Measurements from ENCODE around the gene TMEM116. TPM values are rescaled to one million over a fixed set of nuclear protein-coding genes. Genes with fewer than 3 reads are reported as not detected.
"Not testable (repeated sequence)": the region's sequence is repeated elsewhere in the genome, so short reads cannot be mapped to it uniquely, and the experiment has no call there.

TMEM116 gene
- total RNA-seq, 2 experiments from 2014 or later, result 9.0 to 13.1 TPM

DNA sequence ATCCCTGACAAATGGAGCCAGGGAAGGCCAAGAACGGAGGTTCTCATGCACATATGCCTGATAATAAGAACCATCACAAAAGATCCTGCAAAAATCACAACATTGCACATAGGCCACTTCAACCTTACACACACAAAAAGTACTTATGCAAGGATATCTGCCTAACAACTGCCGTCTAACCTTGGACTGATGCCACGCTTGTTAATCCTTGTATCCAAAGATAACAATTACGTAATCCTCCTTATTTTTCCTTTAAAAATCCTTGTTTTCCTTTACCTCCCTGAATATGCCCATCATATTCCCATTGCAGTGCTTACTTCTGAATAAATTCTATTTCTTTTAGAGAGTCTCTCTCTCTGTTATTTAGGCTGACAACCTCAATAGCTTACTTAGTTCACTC lies 59.5 kb downstream of the TMEM116 start:
- BruUV-seq (replicated peaks), result no TSS peak
- TF ChIP-seq, protein P1, sequence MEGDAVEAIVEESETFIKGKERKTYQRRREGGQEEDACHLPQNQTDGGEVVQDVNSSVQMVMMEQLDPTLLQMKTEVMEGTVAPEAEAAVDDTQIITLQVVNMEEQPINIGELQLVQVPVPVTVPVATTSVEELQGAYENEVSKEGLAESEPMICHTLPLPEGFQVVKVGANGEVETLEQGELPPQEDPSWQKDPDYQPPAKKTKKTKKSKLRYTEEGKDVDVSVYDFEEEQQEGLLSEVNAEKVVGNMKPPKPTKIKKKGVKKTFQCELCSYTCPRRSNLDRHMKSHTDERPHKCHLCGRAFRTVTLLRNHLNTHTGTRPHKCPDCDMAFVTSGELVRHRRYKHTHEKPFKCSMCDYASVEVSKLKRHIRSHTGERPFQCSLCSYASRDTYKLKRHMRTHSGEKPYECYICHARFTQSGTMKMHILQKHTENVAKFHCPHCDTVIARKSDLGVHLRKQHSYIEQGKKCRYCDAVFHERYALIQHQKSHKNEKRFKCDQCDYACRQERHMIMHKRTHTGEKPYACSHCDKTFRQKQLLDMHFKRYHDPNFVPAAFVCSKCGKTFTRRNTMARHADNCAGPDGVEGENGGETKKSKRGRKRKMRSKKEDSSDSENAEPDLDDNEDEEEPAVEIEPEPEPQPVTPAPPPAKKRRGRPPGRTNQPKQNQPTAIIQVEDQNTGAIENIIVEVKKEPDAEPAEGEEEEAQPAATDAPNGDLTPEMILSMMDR (conservative IDR thresholded peaks at IDR 0.05; ENCODE audit: low read length), result no peak
- TF ChIP-seq EZH2phosphoT487 (IDR thresholded peaks at IDR 0.05; ENCODE audit: borderline replicate concordance, low read depth, low read length), result no peak
- intact Hi-C loops (cut with micrococcal nuclease; ENCODE audit: unreplicated experiment), result no loop called here

DNA sequence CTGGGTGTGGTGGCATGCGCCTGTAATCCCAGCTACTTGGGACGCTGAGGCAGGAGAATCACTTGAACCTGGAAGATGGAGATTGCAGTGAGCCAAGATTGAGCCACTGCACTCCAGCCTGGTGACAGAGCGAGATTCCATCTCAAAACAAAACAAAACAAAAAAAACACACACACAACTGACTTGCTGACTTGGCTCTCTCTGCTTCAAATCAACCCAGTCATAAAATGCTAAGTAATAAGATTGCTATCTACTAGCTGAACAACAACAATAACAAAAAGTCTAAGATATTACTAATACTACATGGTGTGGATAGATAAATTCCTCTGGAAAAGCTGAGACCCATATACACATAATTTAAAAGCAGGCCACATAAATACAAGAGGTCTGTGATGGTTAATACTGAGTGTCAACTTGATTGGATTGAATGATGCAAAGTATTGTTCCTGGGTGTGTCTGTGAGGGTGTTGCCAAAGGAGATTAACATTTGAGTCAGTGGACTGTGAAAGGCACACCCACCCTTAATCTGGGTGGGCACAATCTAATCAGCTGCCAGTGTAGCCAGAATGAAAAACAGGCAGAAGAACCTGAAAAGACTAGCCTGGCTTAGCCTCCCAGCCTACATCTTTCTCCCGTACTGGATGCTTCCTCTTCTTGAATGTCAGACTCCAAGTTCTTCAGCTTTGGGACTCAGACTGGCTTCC lies 60.7 kb downstream of the TMEM116 start:
- DNase-seq (ENCODE audit: low spot score); CTCF ChIA-PET (ENCODE audit: unreplicated experiment); H3K9me2 ChIP-seq (ENCODE audit: insufficient read depth, low read length); H3K4me2 ChIP-seq (ENCODE audit: low read length); H3K4me3 ChIP-seq (ENCODE audit: low read depth, low read length, poor library complexity, severe bottlenecking); intact Hi-C loops (cut with micrococcal nuclease; ENCODE audit: unreplicated experiment); BruUV-seq (replicated peaks); H3K36me3 ChIP-seq (ENCODE audit: insufficient read depth, low read length); H3K4me1 ChIP-seq (ENCODE audit: insufficient read depth, low read length, poor library complexity, severe bottlenecking); H3K27ac ChIP-seq (ENCODE audit: low read depth, low read length, poor library complexity, severe bottlenecking); H3K79me2 ChIP-seq (ENCODE audit: insufficient read depth, low read depth, low read length); H2AFZ ChIP-seq (ENCODE audit: low read length); H4K20me1 ChIP-seq (ENCODE audit: insufficient read depth, low read length): not testable (repeated sequence)
- POLR2A ChIA-PET, result interaction anchor here (0.5 kb wide), 1 partner anchor 157 kb away, joined by 3 read pairs; no protein-coding TSS in a partner anchor
- H3K9me3 ChIP-seq (ENCODE audit: low read length), result 0 out of 2 replicates have a peak, but pooled peaks cover 18% of the 10 kb centered on the region

More for the DNA sequence above, 59.5 kb downstream of the TMEM116 start:
- no peaks in the 10 kb centered on the region for H3K79me2 ChIP-seq (ENCODE audit: insufficient read depth, low read depth, low read length)
- no peak overlapping the region for H3K27ac ChIP-seq (ENCODE audit: low read depth, low read length, poor library complexity, severe bottlenecking)
- POLR2A ChIA-PET, result no interaction called here
- no peaks in the 10 kb centered on the region for H3K36me3 ChIP-seq (ENCODE audit: insufficient read depth, low read length)
- no peak overlapping the region for H2AFZ ChIP-seq (ENCODE audit: low read length)
- no peak for DNase-seq (ENCODE audit: low spot score)
- CTCF ChIA-PET (ENCODE audit: unreplicated experiment), result no interaction called here
- H4K20me1 ChIP-seq (ENCODE audit: insufficient read depth, low read length), result no peaks in the 10 kb centered on the region
- H3K4me2 ChIP-seq (ENCODE audit: low read length), result no peak overlapping the region
- H3K4me3 ChIP-seq (ENCODE audit: low read depth, low read length, poor library complexity, severe bottlenecking), result no peak overlapping the region
- H3K4me1 ChIP-seq (ENCODE audit: insufficient read depth, low read length, poor library complexity, severe bottlenecking), result no peaks in the 10 kb centered on the region
- H3K9me2 ChIP-seq (ENCODE audit: insufficient read depth, low read length), result no peaks in the 10 kb centered on the region
- 0 out of 2 replicates have a peak, but pooled peaks cover 18% of the 10 kb centered on the region for H3K9me3 ChIP-seq (ENCODE audit: low read length)

DNA sequence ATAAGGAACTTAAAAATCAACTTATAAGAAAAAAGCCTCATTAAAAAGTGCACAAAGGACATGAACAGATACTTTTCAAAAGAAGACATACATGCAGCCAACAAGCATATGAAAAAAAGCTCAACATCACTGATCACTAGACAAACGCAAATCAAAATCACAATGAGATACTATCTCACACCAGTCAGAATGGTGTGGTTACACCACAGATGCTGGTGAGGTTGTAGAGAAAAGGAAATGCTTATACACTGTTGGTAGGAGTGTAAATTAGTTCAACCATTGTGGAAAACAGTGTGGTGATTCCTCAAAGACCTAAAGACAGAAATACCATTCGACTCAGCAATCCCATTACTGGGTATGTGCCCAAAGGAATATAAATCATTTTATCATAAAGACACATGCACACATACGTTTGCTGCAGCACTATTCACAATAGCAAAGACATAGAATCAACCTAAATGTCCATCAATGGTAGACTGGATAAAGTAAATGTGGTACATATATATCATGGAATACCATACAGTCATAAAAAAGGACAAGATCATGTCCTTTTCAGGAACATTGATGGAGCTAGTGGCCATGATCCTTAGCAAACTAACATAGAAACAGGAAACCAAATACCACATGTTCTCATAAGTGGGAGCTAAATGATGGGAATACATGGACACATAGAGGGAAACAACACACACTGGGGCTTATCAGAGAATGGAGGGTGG lies 61.8 kb downstream of the TMEM116 start:
- H3K9me2 ChIP-seq (ENCODE audit: insufficient read depth, low read length); H3K4me1 ChIP-seq (ENCODE audit: insufficient read depth, low read length, poor library complexity, severe bottlenecking); H2AFZ ChIP-seq (ENCODE audit: low read length); DNase-seq (ENCODE audit: low spot score); H3K36me3 ChIP-seq (ENCODE audit: insufficient read depth, low read length); intact Hi-C loops (cut with micrococcal nuclease; ENCODE audit: unreplicated experiment); H3K4me3 ChIP-seq (ENCODE audit: low read depth, low read length, poor library complexity, severe bottlenecking); H3K27ac ChIP-seq (ENCODE audit: low read depth, low read length, poor library complexity, severe bottlenecking); CTCF ChIA-PET (ENCODE audit: unreplicated experiment); H3K4me2 ChIP-seq (ENCODE audit: low read length); BruUV-seq (replicated peaks); H3K79me2 ChIP-seq (ENCODE audit: insufficient read depth, low read depth, low read length); H4K20me1 ChIP-seq (ENCODE audit: insufficient read depth, low read length): not testable (repeated sequence)
- POLR2A ChIA-PET, result interaction anchor here (0.6 kb wide), 1 partner anchor 159 kb away, joined by 3 read pairs; no protein-coding TSS in a partner anchor
- 0 out of 2 replicates have a peak, but pooled peaks cover 18% of the 10 kb centered on the region for H3K9me3 ChIP-seq (ENCODE audit: low read length)

All from OCI-LY7 (cell line).